Measurements from ENCODE around the gene FES.

FES gene

DNA sequence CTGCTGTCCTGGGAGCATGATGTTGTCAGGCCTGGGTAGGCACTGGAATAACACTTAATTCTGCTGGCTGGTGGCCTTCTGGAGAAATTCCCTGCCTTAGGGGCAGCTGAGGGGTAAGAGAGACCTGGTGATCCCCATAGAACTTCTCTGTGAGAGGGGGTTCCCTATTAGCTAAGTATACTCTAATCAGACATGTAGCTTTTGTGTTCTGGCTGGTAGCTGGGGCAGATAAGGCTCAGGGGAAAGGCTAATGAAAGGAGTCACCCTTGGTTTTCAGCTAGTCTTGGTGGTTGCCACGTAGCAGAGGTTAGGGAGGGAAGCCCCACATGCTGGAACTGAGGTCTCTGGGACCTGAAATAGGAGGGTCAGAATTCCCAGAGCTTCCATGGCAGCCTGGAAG lies 49.0 kb downstream of the FES start:
- no peak for FAIRE-seq

DNA sequence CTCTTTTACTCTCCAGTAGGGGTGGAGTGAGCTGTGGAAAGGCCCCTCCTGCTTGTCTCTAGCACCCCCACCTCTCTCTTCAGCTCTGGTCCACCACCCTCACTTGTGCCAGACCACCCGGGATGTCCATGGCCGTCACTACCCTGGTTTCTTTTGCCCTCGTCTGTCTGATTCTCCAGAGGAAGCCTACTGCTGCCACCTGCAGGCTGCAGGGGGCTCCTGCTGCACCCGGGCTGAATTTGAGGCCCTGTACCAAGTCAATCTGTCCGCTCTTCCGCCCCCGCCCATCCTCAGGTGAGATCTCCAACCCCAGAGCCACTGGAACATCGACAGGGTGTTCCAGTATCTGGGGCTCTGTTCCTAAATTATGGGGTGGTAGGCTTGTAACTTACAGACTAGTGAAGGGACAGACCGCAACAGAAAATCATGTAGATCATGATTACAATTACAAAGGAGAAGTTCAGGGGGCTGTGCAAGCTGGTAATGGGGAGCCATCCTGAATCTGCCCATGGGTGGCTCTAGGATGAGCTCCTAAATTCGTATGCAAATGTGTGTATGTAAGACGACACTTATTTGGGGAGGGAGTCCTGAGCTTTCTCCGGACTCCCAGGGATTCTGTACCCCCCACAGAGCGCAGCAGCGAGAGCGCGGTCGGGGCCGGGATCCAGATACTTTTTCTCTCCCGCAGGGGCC lies 50.1 kb downstream of the FES start:
- no peak for FAIRE-seq

DNA sequence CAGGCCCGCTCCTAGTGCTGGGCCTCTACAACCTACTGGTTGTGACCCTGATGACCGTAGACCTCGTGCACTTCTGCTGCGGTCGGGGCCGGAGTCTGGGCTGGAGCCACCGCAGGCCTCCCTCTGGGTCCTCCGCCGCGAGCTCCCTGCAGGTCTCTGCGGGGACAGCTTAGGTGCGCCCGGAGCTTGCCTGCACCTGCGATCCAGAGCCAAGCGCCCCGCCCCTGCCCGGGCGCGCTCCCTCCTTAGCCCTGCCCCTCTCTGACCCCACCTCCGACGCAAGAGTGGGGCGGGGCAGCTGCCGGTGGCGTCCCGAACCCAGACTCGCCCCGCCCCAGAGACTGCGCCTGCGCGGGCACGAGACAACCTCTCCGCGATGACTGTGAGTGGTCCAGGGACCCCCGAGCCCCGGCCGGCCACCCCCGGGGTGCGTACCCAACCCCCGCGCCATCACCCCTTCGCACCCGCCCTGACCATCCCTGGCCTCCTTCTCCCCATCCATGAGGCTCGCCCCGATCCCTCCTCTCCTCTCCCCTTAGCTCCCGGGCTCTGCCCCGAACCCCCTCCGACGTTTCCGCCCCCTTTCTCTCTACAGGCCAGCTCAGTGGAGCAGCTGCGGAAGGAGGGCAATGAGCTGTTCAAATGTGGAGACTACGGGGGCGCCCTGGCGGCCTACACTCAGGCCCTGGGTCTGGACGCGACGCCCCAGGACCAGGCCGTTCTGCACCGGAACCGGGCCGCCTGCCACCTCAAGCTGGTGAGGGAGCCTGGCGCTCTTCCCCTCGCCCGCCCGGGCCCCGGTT lies 50.8 kb downstream of the FES start, which contains the start of gene UNC45A:
UNC45A (plus strand) TSS at position 337 of the 803 bp plus-strand sequence; CDS start at position 377, 40 bp downstream.
- FAIRE-seq = no peak

DNA sequence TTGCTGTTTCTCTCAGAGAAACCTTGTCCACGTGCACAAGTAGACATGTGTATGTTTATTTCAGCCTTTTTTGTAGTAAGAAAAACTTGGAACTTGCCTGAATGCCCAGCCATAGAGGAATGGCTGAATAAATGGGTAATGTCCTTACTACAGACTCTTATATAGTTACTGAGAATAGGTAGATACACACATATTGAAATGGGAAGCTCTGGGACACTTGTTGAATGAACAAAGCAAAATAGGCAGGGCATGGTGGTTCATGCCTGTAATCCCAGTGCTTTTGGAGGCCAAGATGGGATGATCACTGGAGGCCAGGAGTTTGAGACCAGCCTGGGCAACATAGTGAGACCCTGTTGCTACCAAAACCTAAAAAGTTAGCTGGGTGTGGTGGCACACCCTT lies 52.5 kb downstream of the FES start:
- FAIRE-seq = no peak

DNA sequence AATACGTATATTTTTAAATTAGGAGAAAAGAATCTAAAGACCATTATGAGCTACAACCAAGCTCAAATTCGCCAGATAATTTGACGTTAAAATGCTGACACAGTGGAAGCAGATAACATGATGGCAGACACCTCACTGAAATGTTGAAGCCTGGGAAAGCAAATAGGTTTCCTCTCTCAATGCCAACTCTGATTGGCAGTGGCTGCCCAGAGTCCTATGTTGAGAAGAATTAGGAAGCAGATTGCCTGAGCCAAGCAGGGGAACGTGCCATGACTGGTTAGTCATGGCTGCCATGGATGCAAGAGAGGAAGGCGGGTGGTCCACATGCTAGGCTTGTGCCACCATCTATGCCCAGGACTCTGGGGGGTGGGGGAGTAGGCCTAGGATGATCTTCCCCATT lies 54.0 kb downstream of the FES start:
- FAIRE-seq = no peak

DNA sequence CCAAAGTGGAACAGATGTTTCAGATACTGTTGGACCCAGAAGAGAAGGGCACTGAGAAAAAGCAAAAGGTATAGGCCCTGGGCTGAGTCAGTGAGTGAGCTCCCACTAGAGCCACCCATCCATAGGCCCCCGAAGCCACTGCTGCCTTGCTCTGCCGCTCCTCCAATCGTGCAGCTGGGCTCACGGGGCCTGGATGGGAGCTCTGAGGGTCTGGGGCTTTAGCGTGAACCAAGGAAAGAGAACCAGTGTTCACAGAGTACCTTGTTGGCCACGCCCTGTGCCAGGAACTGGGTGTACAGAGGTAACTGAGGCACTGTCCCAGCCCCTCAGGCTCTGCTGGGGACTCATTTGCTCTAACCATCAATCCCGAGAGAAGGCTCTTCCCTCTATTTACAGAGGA lies 55.5 kb downstream of the FES start:
- FAIRE-seq = no peak

DNA sequence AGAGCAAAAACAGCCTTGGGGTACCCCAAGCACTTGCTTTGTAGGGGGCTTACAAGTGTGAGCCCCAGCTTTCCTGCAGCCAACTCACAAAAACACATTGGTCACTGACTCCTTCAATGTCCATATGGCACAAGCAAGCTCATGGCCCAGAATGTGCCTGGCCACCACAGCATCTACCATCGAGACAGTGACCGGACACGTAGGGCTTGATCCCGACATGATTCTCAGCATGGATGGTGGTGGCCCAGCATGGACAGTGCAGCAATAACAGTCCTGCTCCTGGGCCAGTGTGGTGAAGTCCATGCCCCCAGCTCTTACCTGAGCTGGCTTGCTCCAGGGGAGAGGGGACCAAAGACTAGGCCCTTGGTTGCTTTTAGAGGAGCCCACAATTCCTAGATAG lies 56.7 kb downstream of the FES start:
- no peak for FAIRE-seq

DNA sequence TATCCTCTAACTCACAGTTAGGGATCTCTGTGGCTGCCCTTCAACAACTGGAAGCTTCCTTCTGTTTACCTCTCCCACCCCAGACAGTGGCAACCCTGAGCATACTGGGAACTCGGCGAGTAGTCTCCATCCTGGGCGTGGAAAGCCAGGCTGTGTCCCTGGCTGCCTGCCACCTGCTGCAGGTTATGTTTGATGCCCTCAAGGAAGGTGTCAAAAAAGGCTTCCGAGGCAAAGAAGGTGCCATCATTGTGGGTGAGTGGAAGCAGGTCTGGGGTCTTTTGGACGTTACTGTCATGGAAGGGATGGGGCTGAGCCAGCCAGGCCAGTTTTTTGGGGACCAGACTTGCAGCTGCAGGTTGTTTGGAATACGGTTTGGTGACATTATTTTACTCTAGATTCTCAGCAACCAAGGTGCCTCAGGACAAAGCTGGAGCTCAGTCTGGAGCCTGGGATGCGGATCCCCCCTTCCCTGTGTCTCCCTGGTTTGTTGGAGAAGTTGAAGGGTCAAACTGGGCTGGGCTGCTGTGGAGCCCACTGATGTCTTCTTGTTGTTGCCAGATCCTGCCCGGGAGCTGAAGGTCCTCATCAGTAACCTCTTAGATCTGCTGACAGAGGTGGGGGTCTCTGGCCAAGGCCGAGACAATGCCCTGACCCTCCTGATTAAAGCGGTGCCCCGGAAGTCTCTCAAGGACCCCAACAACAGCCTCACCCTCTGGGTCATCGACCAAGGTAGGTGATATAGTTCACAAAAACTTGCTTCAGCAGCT lies 58.2 kb downstream of the FES start:
- no peak for FAIRE-seq

DNA sequence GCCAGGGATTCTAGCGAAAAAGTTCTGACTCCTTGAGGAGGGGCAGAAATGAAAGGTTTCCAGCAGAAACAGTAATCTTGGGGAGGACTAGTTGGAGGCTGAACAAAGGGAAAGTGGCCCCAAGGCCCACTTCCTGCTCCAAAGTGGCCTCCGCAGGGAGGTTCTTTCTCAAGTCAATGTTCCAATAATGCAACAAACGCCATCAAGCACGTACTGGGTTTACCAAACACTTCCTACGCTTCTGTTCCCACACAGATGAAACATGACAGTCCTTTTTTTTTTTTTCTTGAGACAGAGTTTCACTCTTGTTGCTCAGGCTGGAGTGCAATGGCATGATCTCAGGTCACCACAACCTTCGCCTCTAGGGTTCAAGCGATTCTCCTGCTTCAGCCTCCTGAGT lies 60.8 kb downstream of the FES start:
- no peak for FAIRE-seq

All from colon (tissue), 2 donors.